Lower leg skin (tissue), 4 donors: Measurements from ENCODE around the gene MOGAT3. TPM values are rescaled to one million over a fixed set of nuclear protein-coding genes. Genes with fewer than 3 reads are reported as not detected.

Experiments
- DNase-seq, 2 donors: peaks; one replicate each; pipeline ENCODE4 v3.0.0-alpha.2; 2019; ENCODE audit warnings: low spot score in 2 of 2
- H3K4me3 ChIP-seq: fragments of 200-600 bp; sonication (generic); 2 replicates; pipeline ENCODE4 v1.5.1; 2017; ENCODE audit warnings: mild to moderate bottlenecking, low read depth; ENCODE audit not compliant: poor library complexity, severe bottlenecking
- CTCF ChIP-seq, 3 donors: fragments of 450-650 bp; IDR thresholded peaks; one replicate each; pipeline ENCODE4 v1.5.1; 2016; ENCODE audit warnings: antibody characterized with exemption in 3 of 3, mild to moderate bottlenecking in 3 of 3, moderate library complexity in 2 of 3
- POLR2A ChIP-seq, 2 donors: fragments of 450-650 bp; IDR thresholded peaks; one replicate each; pipeline ENCODE4 v1.6.1; 2016 to 2017; ENCODE audit warnings: antibody characterized with exemption in 2 of 2, mild to moderate bottlenecking in 1 of 2, moderate library complexity in 1 of 2
- WGBS, 2 donors: methylation state at CpG; one replicate each; pipeline ENCODE4 v1.1.5; 2018; 5-methylcytosine and 5-hydroxymethylcytosine counted together
- intact Hi-C: fragments of 100-400 bp; cut with DNase I; formaldehyde crosslinking; loops from one replicate; pipeline ENCODE4 v1.15.0; 2023; ENCODE audit warnings: low total_unique reads
- total RNA-seq, 4 donors: library from RNA; depleted of rRNA; stranded (reverse); fragments of >200 nt; gene quantifications; one replicate each; pipeline ENCODE4 v1.1.0, GENCODE V29; 2016

The MOGAT3 gene
- total RNA-seq, 4 donors from 2014 or later, result not detected

GRCh38 chr7:101195884-101196283 lies 5.0 kb downstream of the MOGAT3 start:
- DNase-seq, result no peak
- H3K4me3 ChIP-seq, result no peak overlapping the region
- TF ChIP-seq CTCF (IDR thresholded peaks at IDR 0.05) (no peak), POLR2A (IDR thresholded peaks at IDR 0.05) (no peak)
- 88% methylated on average over 17 of the region's 17 CpGs for WGBS, 2 donors
- intact Hi-C loops, result no loop called here

GRCh38 chr7:101189109-101189508 lies 11.7 kb downstream of the MOGAT3 start:
- H3K4me3 ChIP-seq, result no peak overlapping the region
- intact Hi-C loops, result loop anchor here (5.0 kb wide), 1 partner anchor 738 kb away; no protein-coding TSS in a partner anchor
- DNase-seq, result no peak
- TF ChIP-seq CTCF (IDR thresholded peaks at IDR 0.05), result no peak
- TF ChIP-seq POLR2A (IDR thresholded peaks at IDR 0.05), result no peak
- 79% methylated on average over 8 of the region's 8 CpGs for WGBS, 2 donors

- TF ChIP-seq CTCF (IDR thresholded peaks at IDR 0.05) (no peak), POLR2A (IDR thresholded peaks at IDR 0.05) (no peak)
- no peak for DNase-seq
- H3K4me3 ChIP-seq, result no peak overlapping the region
- intact Hi-C loops, result loop anchor here (5.0 kb wide), 1 partner anchor 740 kb away; no protein-coding TSS in a partner anchor
- WGBS, 2 donors, result 73 to 76% methylated on average over 4 of the region's 4 CpGs
Measured at GRCh38 chr7:101186844-101187428, 13.9 kb downstream of the MOGAT3 start.

GRCh38 chr7:101186194-101186593 lies 14.6 kb downstream of the MOGAT3 start:
- 69 to 74% methylated on average over 6 of the region's 6 CpGs for WGBS, 2 donors
- no peak overlapping the region for H3K4me3 ChIP-seq
- no peak for DNase-seq
- no peak for TF ChIP-seq CTCF (IDR thresholded peaks at IDR 0.05)
- no peak for TF ChIP-seq POLR2A (IDR thresholded peaks at IDR 0.05)
- intact Hi-C loops, result loop anchor here (5.0 kb wide), 1 partner anchor 741 kb away; no protein-coding TSS in a partner anchor

- intact Hi-C loops, result loop anchor here (5.0 kb wide), 1 partner anchor 742 kb away; no protein-coding TSS in a partner anchor
- 50 to 51% methylated on average over 5 of the region's 5 CpGs for WGBS, 2 donors
- DNase-seq, result no peak
Measured at GRCh38 chr7:101185258-101185839, 15.5 kb downstream of the MOGAT3 start.

More at GRCh38 chr7:101185258-101185839, 15.5 kb downstream of the MOGAT3 start:
- TF ChIP-seq CTCF (IDR thresholded peaks at IDR 0.05), result no peak
- TF ChIP-seq POLR2A (IDR thresholded peaks at IDR 0.05), result no peak
- no peak overlapping the region for H3K4me3 ChIP-seq
